ENCODE data around the gene ITM2C. TPM values are rescaled to one million over a fixed set of nuclear protein-coding genes. Genes with fewer than 3 reads are reported as not detected.

ITM2C gene
- total and polyA plus RNA-seq, 2 of the 8 experiments (the other 6 are each of a cell fraction or from before 2014, with no cell fraction given): 362 to 742 TPM

DNA sequence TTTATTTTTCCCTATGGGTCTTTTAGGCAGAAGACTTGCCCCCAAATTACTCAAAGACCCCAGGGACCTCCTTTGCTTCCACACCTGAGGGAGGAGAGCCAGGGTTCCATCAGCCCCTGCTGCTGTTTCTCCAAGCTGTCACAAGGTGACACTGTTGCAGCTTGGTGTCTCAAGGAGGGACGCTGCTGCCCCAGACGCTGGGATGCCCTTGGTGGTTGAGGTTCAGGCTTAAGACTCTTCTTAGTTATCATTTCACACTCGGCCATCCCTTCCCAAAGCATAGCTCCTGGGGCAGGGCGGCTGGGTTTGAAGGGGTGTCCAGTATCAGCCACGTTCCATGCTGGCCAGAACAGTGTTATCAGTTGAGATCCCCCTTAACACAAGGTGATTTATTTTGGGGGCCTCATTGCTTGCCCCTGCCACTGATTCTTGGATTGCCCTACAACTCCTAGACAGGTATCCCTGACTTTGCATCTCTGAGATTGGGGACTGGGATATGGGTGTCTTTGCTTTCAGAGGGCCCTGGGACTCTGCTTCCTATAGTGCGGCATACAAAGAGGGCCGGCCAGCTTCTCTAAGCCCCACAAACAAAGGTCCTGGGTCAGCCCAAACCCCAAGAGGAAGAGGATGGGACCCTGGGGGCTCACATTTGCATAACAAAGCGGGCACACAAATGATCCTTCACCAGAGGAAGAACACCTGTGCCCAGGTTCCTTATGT, 37.6 kb downstream of the ITM2C start (continued):
- peak; percentile 90 to 97 (median 91) for TF ChIP-seq CTCF (IDR thresholded peaks at IDR 0.05; ENCODE audit: control extremely low read depth in 1 of 3, insufficient read depth in 1 of 3, low read depth in 1 of 3, low read length in 3 of 3)
- no peak for TF ChIP-seq SUZ12 (IDR thresholded peaks at IDR 0.05; ENCODE audit: low read length)
- TF ChIP-seq TAF7 (optimal IDR thresholded peaks at IDR 0.05; ENCODE audit: borderline replicate concordance, low read depth, low read length): peak; percentile 39
- TF ChIP-seq YY1 (IDR thresholded peaks at IDR 0.05; ENCODE audit: low read depth, low read length): peak; percentile 5; the same call in 1 of the 2 replicates
- TF ChIP-seq RNF2 (IDR thresholded peaks at IDR 0.05; ENCODE audit: borderline replicate concordance, low read depth, low read length, missing control alignments, poor library complexity, severe bottlenecking): no peak
- peak; percentile 30; the same call in 1 of the 2 replicates for TF ChIP-seq TBP (IDR thresholded peaks at IDR 0.05; ENCODE audit: low read depth, low read length)
- peak in 1 of 2 experiments; percentile 18 for TF ChIP-seq BCL11A (IDR thresholded peaks at IDR 0.05; ENCODE audit: low read depth in 2 of 2, low read length in 2 of 2)
- TF ChIP-seq POLR2A (IDR thresholded peaks at IDR 0.05; ENCODE audit: control extremely low read depth in 1 of 2, low read depth in 2 of 2, low read length in 2 of 2): peak in 1 of 2 experiments; percentile 31; a peak in 1 of 3 replicates
- TF ChIP-seq POLR2AphosphoS5 (IDR thresholded peaks at IDR 0.05; ENCODE audit: low read depth, low read length): peak; percentile 40; the same call in 1 of the 2 replicates
- TF ChIP-seq SP1 (IDR thresholded peaks at IDR 0.05; ENCODE audit: low read depth, low read length): peak; percentile 60
- no peak for TF ChIP-seq FOSL1 (IDR thresholded peaks at IDR 0.05; ENCODE audit: insufficient read depth, low read depth, low read length)
- TF ChIP-seq SIN3A (conservative IDR thresholded peaks at IDR 0.05 in 1 of 2, IDR thresholded peaks at IDR 0.05 in 1 of 2; ENCODE audit: low read depth in 1 of 2, low read length in 2 of 2): peak; percentile 45 to 71; a peak in 1 of 4 replicates
- TF ChIP-seq RAD21 (IDR thresholded peaks at IDR 0.05 in 1 of 2, conservative IDR thresholded peaks at IDR 0.05 in 1 of 2; ENCODE audit: low read depth in 2 of 2, low read length in 2 of 2): peak; percentile 91 to 94
- peak; percentile 77; the same call in 1 of the 2 replicates for TF ChIP-seq GABPA (IDR thresholded peaks at IDR 0.05; ENCODE audit: borderline replicate concordance, insufficient read depth, low read length)
- TF ChIP-seq POU5F1 (IDR thresholded peaks at IDR 0.05; ENCODE audit: low read depth, low read length): peak; percentile 98
